Astrocyte (in vitro differentiated cells and primary cell): ENCODE results near the gene EARS2. TPM values are rescaled to one million over a fixed set of nuclear protein-coding genes. Genes with fewer than 3 reads are reported as not detected.

ENCODE experiments used
- DNase-seq: peaks from one replicate; pipeline ENCODE4 v3.0.0-alpha.2; 2010; ENCODE audit warnings: low read depth
- FAIRE-seq: peaks from 2 replicates; lab custom pipeline; 2011; peaks lifted over from hg19 to GRCh38; lab: Jason Lieb, UNC
- H2AFZ ChIP-seq: 2 replicates; pipeline ENCODE4 v1.6.0; 2012; ENCODE audit warnings: low read depth, low read length, inconsistent platforms
- H3K27ac ChIP-seq: 2 replicates; pipeline ENCODE4 v1.5.1; 2011; ENCODE audit warnings: low read depth, low read length, inconsistent platforms
- H3K27me3 ChIP-seq: 2 replicates; pipeline ENCODE4 v1.6.0; 2011; ENCODE audit warnings: low read length, inconsistent platforms; ENCODE audit not compliant: insufficient read depth
- H3K36me3 ChIP-seq: 2 replicates; pipeline ENCODE4 v1.5.1; 2011; ENCODE audit warnings: low read length, inconsistent platforms; ENCODE audit not compliant: insufficient read depth
- H3K4me1 ChIP-seq: 2 replicates; pipeline ENCODE4 v1.5.1; 2011; ENCODE audit warnings: low read length, inconsistent platforms; ENCODE audit not compliant: insufficient read depth
- H3K4me2 ChIP-seq: 2 replicates; pipeline ENCODE4 v1.6.0; 2012; ENCODE audit warnings: low read length, inconsistent platforms
- H3K4me3 ChIP-seq: 2 replicates; pipeline ENCODE4 v1.5.1; 2011; ENCODE audit warnings: low read depth, mild to moderate bottlenecking, low read length, inconsistent platforms; ENCODE audit not compliant: insufficient read depth
- H3K79me2 ChIP-seq: 2 replicates; pipeline ENCODE4 v1.6.0; 2012; ENCODE audit warnings: mild to moderate bottlenecking, low read length, inconsistent platforms; ENCODE audit not compliant: insufficient read depth
- H3K9ac ChIP-seq: 2 replicates; pipeline ENCODE4 v1.6.0; 2012; ENCODE audit warnings: mild to moderate bottlenecking, low read length, inconsistent platforms
- H3K9me3 ChIP-seq: 2 replicates; pipeline ENCODE4 v1.5.1; 2012; ENCODE audit warnings: low read depth, mild to moderate bottlenecking, low read length, inconsistent platforms; ENCODE audit not compliant: insufficient read depth
- H4K20me1 ChIP-seq: 2 replicates; pipeline ENCODE4 v1.6.0; 2012; ENCODE audit warnings: low read length, inconsistent platforms; ENCODE audit not compliant: insufficient read depth
- H3K27ac Mint-ChIP-seq: one replicate; pipeline ENCODE4 v1.8.0; 2021; ENCODE audit warnings: mild to moderate bottlenecking, mixed read lengths; ENCODE audit not compliant: unreplicated experiment
- H3K27me3 Mint-ChIP-seq: one replicate; pipeline ENCODE4 v1.8.0; 2021; ENCODE audit warnings: low read depth, mixed read lengths; ENCODE audit not compliant: unreplicated experiment
- H3K36me3 Mint-ChIP-seq: one replicate; pipeline ENCODE4 v1.8.0; 2021; ENCODE audit warnings: low read depth, mixed read lengths; ENCODE audit not compliant: unreplicated experiment
- H3K4me1 Mint-ChIP-seq: one replicate; pipeline ENCODE4 v1.8.0; 2021; ENCODE audit warnings: low read depth, mixed read lengths; ENCODE audit not compliant: unreplicated experiment
- H3K4me3 Mint-ChIP-seq: one replicate; pipeline ENCODE4 v1.8.0; 2021; ENCODE audit warnings: mild to moderate bottlenecking, moderate library complexity, mixed read lengths; ENCODE audit not compliant: unreplicated experiment
- H3K9me3 Mint-ChIP-seq: one replicate; pipeline ENCODE4 v1.8.0; 2021; ENCODE audit warnings: mild to moderate bottlenecking, mixed read lengths; ENCODE audit not compliant: unreplicated experiment
- CTCF ChIP-seq: IDR thresholded peaks from 2 replicates; pipeline ENCODE4 v1.5.1; 2011; ENCODE audit warnings: low read depth, mild to moderate bottlenecking, inconsistent platforms, low read length, moderate library complexity; ENCODE audit not compliant: insufficient read depth
- EZH2 ChIP-seq: IDR thresholded peaks from 2 replicates; pipeline ENCODE4 v1.6.1; 2012; ENCODE audit warnings: mild to moderate bottlenecking, low read length, inconsistent platforms; ENCODE audit not compliant: insufficient read depth
- total RNA-seq: library from RNA; stranded (reverse); gene quantifications from 2 replicates; pipeline ENCODE4 v1.2.1, GENCODE V29; 2021

EARS2 gene
- total RNA-seq, 1 donor from 2014 or later = 19.4 TPM

- no peaks in the 10 kb centered on the region for H3K27me3 Mint-ChIP-seq
- Histone ChIP-seq H3K4me3 (peak within 1 kb of the TSS; percentile 98), H3K79me2 (peaks cover 51% of the 10 kb centered on the region), H3K4me2 (peak within 1 kb of the TSS; percentile 96), H3K36me3 (peaks cover 14% of the 10 kb centered on the region), H2AFZ (peak within 1 kb of the TSS; percentile 89), H3K4me1 (peaks cover 6% of the 10 kb centered on the region), H3K27ac (peak within 1 kb of the TSS; percentile 85), H4K20me1 (peaks cover 33% of the 10 kb centered on the region), H3K27me3 (no peaks in the 10 kb centered on the region), H3K9ac (peak within 1 kb of the TSS; percentile 95), H3K9me3 (no peaks in the 10 kb centered on the region)
- H3K27ac Mint-ChIP-seq = peak within 1 kb of the TSS; percentile 69
- peaks cover 2% of the 10 kb centered on the region for H3K4me1 Mint-ChIP-seq
- H3K4me3 Mint-ChIP-seq = peak within 1 kb of the TSS; percentile 93
- H3K36me3 Mint-ChIP-seq = peaks cover 10% of the 10 kb centered on the region
- DNase-seq = peak; percentile 70
- TF ChIP-seq EZH2 = no peak
- peak; percentile 81 for TF ChIP-seq CTCF
- no peaks in the 10 kb centered on the region for H3K9me3 Mint-ChIP-seq
- FAIRE-seq = no peak
These were observed 39.0 kb upstream of the EARS2 start, which contains the start of gene NDUFAB1 for GRCh38 chr16:23595951-23596720. TSS of gene NDUFAB1 (minus strand) at chr16:23596316. CDS start at chr16:23596290, 26 bp downstream.

- H3K27ac ChIP-seq = peak overlapping the region; percentile 85
These were observed 38.2 kb upstream of the EARS2 start for GRCh38 chr16:23595246-23595950.

More at GRCh38 chr16:23595246-23595950, 38.2 kb upstream of the EARS2 start:
- Histone ChIP-seq H3K27me3 (no peaks in the 10 kb centered on the region), H3K79me2 (peaks cover 58% of the 10 kb centered on the region), H3K4me3 (peak overlapping the region; percentile 98), H3K9me3 (no peaks in the 10 kb centered on the region), H3K4me1 (peaks cover 6% of the 10 kb centered on the region), H3K36me3 (peaks cover 18% of the 10 kb centered on the region), H3K4me2 (peak overlapping the region; percentile 96), H4K20me1 (peaks cover 38% of the 10 kb centered on the region), H2AFZ (peak overlapping the region; percentile 89), H3K9ac (peak overlapping the region; percentile 95)
- DNase-seq = no peak
- Mint-ChIP-seq H3K36me3 (peaks cover 14% of the 10 kb centered on the region), H3K27me3 (no peaks in the 10 kb centered on the region), H3K4me1 (peaks cover 2% of the 10 kb centered on the region), H3K4me3 (peak overlapping the region; percentile 93), H3K27ac (peak overlapping the region; percentile 69), H3K9me3 (no peaks in the 10 kb centered on the region)
- TF ChIP-seq EZH2 = no peak
- no peak for TF ChIP-seq CTCF
- no peak for FAIRE-seq
